Coronary artery (tissue), 2 donors: Measurements from ENCODE around the gene RTTN.

Experiments
- DNase-seq: peaks from one replicate; pipeline ENCODE4 v3.0.0-alpha.2; 2017; ENCODE audit warnings: low spot score
- H3K27ac ChIP-seq, 2 donors: fragments of 200-600 bp; sonication (generic); one replicate each; pipeline ENCODE4 v1.5.1; 2016 to 2019
- H3K4me3 ChIP-seq: fragments of 200-600 bp; sonication (generic); 2 replicates; pipeline ENCODE4 v1.5.1; 2016; ENCODE audit warnings: mild to moderate bottlenecking, moderate library complexity
- CTCF ChIP-seq: fragments of 200-600 bp; sonication (generic); IDR thresholded peaks from one replicate; pipeline ENCODE4 v1.5.1; 2019; ENCODE audit warnings: antibody characterized with exemption

Gene RTTN

GRCh38 chr18:70221915-70222278 lies 16.4 kb upstream of the RTTN start:
- no peak overlapping the region for H3K27ac ChIP-seq
- no peak for TF ChIP-seq CTCF
- H3K4me3 ChIP-seq, result no peak overlapping the region
- no peak for DNase-seq

GRCh38 chr18:70221156-70221914 lies 15.8 kb upstream of the RTTN start:
- Histone ChIP-seq H3K4me3 (no peak overlapping the region), H3K27ac (no peak overlapping the region)
- no peak for DNase-seq
- no peak for TF ChIP-seq CTCF

- no peak for DNase-seq
- TF ChIP-seq CTCF, result no peak
- Histone ChIP-seq H3K4me3 (no peak overlapping the region), H3K27ac (no peak overlapping the region)
These were observed 15.1 kb upstream of the RTTN start for GRCh38 chr18:70220628-70221027.

GRCh38 chr18:70219688-70220087 lies 14.2 kb upstream of the RTTN start:
- H3K4me3 ChIP-seq, result no peak overlapping the region
- no peak for DNase-seq
- no peak for TF ChIP-seq CTCF
- no peak overlapping the region for H3K27ac ChIP-seq

- DNase-seq, result no peak
- TF ChIP-seq CTCF, result no peak
- H3K4me3 ChIP-seq, result no peak overlapping the region
- H3K27ac ChIP-seq, result no peak overlapping the region
These were observed 11.3 kb upstream of the RTTN start for GRCh38 chr18:70216788-70217187.

GRCh38 chr18:70207181-70207580 lies 1.7 kb upstream of the RTTN start:
- DNase-seq, result no peak
- no peak overlapping the region for H3K4me3 ChIP-seq
- H3K27ac ChIP-seq, result no peak overlapping the region
- TF ChIP-seq CTCF, result no peak

GRCh38 chr18:70200286-70200685 lies 5.2 kb downstream of the RTTN start:
- Histone ChIP-seq H3K4me3 (no peak overlapping the region), H3K27ac (no peak overlapping the region)
- no peak for TF ChIP-seq CTCF
- DNase-seq, result no peak
